Panc1 (cell line): Measurements from ENCODE around the gene MMS22L.

Experiments used
- POLR2AphosphoS5 ChIP-seq: IDR thresholded peaks from 2 replicates; pipeline ENCODE4 v1.6.1; 2012; ENCODE audit warnings: mild to moderate bottlenecking, low read depth, low read length, moderate library complexity
- TCF7L2 ChIP-seq: IDR thresholded peaks from 2 replicates; pipeline ENCODE4 v1.6.1; 2011; ENCODE audit warnings: mild to moderate bottlenecking, low read depth, low read length, inconsistent platforms
- TF ChIP-seq, protein P1 (sequence below): fragments of 450-650 bp; IDR thresholded peaks from 2 replicates; pipeline ENCODE4 v1.5.1; 2017; ENCODE audit warnings: mild to moderate bottlenecking

DNA sequence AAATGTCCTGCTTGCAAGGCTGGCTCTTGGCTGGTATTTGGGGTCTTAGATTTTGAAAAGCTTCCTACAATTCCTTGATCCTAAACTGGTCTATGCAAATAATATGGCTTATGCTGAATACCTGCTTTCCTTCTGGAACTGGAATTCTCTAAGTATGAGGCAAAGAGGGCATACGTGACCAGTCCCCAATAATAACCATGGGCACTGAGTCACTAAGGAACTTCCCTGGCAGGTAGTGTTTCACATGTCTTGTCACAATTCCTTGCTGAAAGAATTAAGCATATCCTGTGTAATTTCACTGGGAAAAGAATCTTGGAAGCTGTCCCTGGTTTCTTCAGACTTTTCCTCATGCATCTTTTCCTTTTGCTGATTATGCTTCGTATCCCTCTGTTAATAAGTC lies 106.5 kb downstream of the MMS22L start:
- TF ChIP-seq, protein P1, sequence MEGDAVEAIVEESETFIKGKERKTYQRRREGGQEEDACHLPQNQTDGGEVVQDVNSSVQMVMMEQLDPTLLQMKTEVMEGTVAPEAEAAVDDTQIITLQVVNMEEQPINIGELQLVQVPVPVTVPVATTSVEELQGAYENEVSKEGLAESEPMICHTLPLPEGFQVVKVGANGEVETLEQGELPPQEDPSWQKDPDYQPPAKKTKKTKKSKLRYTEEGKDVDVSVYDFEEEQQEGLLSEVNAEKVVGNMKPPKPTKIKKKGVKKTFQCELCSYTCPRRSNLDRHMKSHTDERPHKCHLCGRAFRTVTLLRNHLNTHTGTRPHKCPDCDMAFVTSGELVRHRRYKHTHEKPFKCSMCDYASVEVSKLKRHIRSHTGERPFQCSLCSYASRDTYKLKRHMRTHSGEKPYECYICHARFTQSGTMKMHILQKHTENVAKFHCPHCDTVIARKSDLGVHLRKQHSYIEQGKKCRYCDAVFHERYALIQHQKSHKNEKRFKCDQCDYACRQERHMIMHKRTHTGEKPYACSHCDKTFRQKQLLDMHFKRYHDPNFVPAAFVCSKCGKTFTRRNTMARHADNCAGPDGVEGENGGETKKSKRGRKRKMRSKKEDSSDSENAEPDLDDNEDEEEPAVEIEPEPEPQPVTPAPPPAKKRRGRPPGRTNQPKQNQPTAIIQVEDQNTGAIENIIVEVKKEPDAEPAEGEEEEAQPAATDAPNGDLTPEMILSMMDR, result no peak
- TF ChIP-seq POLR2AphosphoS5, result no peak
- TF ChIP-seq TCF7L2, result no peak
